Measurements from ENCODE around the gene RAB29. TPM values are rescaled to one million over a fixed set of nuclear protein-coding genes. Genes with fewer than 3 reads are reported as not detected.

Gene RAB29
- polyA plus RNA-seq, 1 of the 3 experiments (the other 2 are of a cell fraction) = 9.2 TPM

- TF ChIP-seq CTCF (IDR thresholded peaks at IDR 0.05) (no peak), NRF1 (IDR thresholded peaks at IDR 0.05; ENCODE audit: low read depth, low read length) (no peak), ELF1 (IDR thresholded peaks at IDR 0.05) (no peak), MXI1 (IDR thresholded peaks at IDR 0.05; ENCODE audit: low read depth, low read length) (peak; percentile 84), RXRA (IDR thresholded peaks at IDR 0.05; ENCODE audit: borderline replicate concordance, low read depth) (no peak), USF2 (IDR thresholded peaks at IDR 0.05; ENCODE audit: borderline replicate concordance, low read depth, low read length) (no peak), FOXJ3 (CRISPR knock-in tag; IDR thresholded peaks at IDR 0.05) (no peak), JUND (IDR thresholded peaks at IDR 0.05) (no peak), CHD2 (IDR thresholded peaks at IDR 0.05; ENCODE audit: low read length, partially characterized antibody) (peak; percentile 46), NFIC (IDR thresholded peaks at IDR 0.05; ENCODE audit: borderline replicate concordance) (no peak)
These were observed 37.8 kb upstream of the RAB29 start, which contains the start of gene SLC41A1 (continued) for GRCh38 chr1:205812878-205813754.

- H3F3A ChIP-seq (replicated peaks; ENCODE audit: insufficient read depth) = no peaks in the 10 kb centered on the region
- 8% methylated on average over 8 of the region's 16 CpGs for WGBS (ENCODE audit: low lambda C conversion rate)
- peak overlapping the region; percentile 74 for H3K9ac ChIP-seq
- H3K9me3 ChIP-seq = no peaks in the 10 kb centered on the region
- peak overlapping the region; percentile 88; the same call in 1 of the 2 replicates for H2AFZ ChIP-seq (ENCODE audit: low read depth)
- H3K27me3 ChIP-seq (ENCODE audit: insufficient read depth) = no peaks in the 10 kb centered on the region
- TF ChIP-seq MXI1 (IDR thresholded peaks at IDR 0.05; ENCODE audit: low read depth, low read length) (no peak), RFX5 (IDR thresholded peaks at IDR 0.05; ENCODE audit: low read length) (0 out of 2 replicates have a peak, but pooled peaks have one; percentile 5)
- no peaks in the 10 kb centered on the region for H4K20me1 ChIP-seq (ENCODE audit: insufficient read depth)
- peaks cover 0 to 20% of the 10 kb centered on the region in 2 experiments for H3K36me3 ChIP-seq (replicated peaks in 1 of 2; ENCODE audit: control insufficient read depth in 1 of 2, insufficient read depth in 2 of 2, low read length in 1 of 2)
- POLR2A ChIA-PET = interaction anchor here (1.4 kb wide), 1 partner anchor 38 kb away, joined by 4 read pairs; the partner anchor contains the start of gene PM20D1
- H3K79me2 ChIP-seq (ENCODE audit: insufficient read depth) = peaks cover 19% of the 10 kb centered on the region; the same call in 1 of the 2 replicates
- peak overlapping the region; percentile 77 to 94 for H3K4me3 ChIP-seq (ENCODE audit: low read depth in 2 of 2, low read length in 1 of 2)
- DNase-seq = peak; percentile 82
- peak overlapping the region; percentile 95 for H3K4me2 ChIP-seq
- peak overlapping the region; percentile 44 to 84; a peak in 3 of 4 replicates for H3K27ac ChIP-seq (ENCODE audit: low read depth in 2 of 2, low read length in 1 of 2)
- H3K9me2 ChIP-seq = no peaks in the 10 kb centered on the region
- H3K4me1 ChIP-seq (ENCODE audit: control insufficient read depth in 1 of 2, insufficient read depth in 2 of 2, low read depth in 1 of 2, low read length in 1 of 2) = peaks cover 5 to 38% of the 10 kb centered on the region in 2 experiments; a peak in 2 of 4 replicates
- CTCF ChIA-PET = interaction anchor here (1.0 to 4.8 kb wide), 5 partner anchors 16 to 165 kb away, joined by 4 to 39 read pairs (median 14); no protein-coding TSS in a partner anchor
These were observed 37.1 kb upstream of the RAB29 start for GRCh38 chr1:205812271-205812877.
